COLO668 (cell line): ENCODE results near the gene RPS25.
"Not testable (repeated sequence)": the region's sequence is repeated elsewhere in the genome, so short reads cannot be mapped to it uniquely, and the experiment has no call there.

Experiments
- DNase-seq: peaks from one replicate; lab custom pipeline; 2025; ENCODE audit not compliant: unreplicated experiment; lab: John Stamatoyannopoulos, UW

The RPS25 gene

GRCh38 chr11:119017377-119017776, 766 bp downstream of the RPS25 start:
- not testable (repeated sequence) for DNase-seq

- DNase-seq = no peak
Observed at GRCh38 chr11:119016216-119017009, 1.7 kb downstream of the RPS25 start.

- no peak for DNase-seq
Observed at GRCh38 chr11:119015054-119015611, 3.0 kb downstream of the RPS25 start.

GRCh38 chr11:119014209-119014924, 3.8 kb downstream of the RPS25 start:
- DNase-seq = no peak

GRCh38 chr11:119012629-119013170, 5.4 kb downstream of the RPS25 start:
- no peak for DNase-seq

- no peak for DNase-seq
Observed at GRCh38 chr11:119011476-119012053, 6.6 kb downstream of the RPS25 start.

- no peak for DNase-seq
Observed at GRCh38 chr11:119006656-119007055, 11.5 kb downstream of the RPS25 start.

- no peak for DNase-seq
Observed at GRCh38 chr11:119000906-119001305, 17.2 kb downstream of the RPS25 start.

- DNase-seq = peak; percentile 6
Observed at GRCh38 chr11:118998822-118999221, 19.3 kb downstream of the RPS25 start.

GRCh38 chr11:118998388-118998717, 19.8 kb downstream of the RPS25 start:
- DNase-seq = peak; percentile 42

GRCh38 chr11:118997627-118998387, 20.3 kb downstream of the RPS25 start, which contains the start of gene CENATAC:
TSS of gene CENATAC (plus strand) at chr11:118998138. CDS start at chr11:118998198, 60 bp downstream.
- DNase-seq = peak; percentile 92

GRCh38 chr11:118996926-118997626, 21.1 kb downstream of the RPS25 start:
- DNase-seq = peak; percentile 34

GRCh38 chr11:118991486-118992038, 26.6 kb downstream of the RPS25 start:
- not testable (repeated sequence) for DNase-seq

GRCh38 chr11:118988280-118988679, 29.9 kb downstream of the RPS25 start:
- DNase-seq = peak; percentile 14

GRCh38 chr11:118984825-118985224, 33.3 kb downstream of the RPS25 start:
- no peak for DNase-seq

- not testable (repeated sequence) for DNase-seq
Observed at GRCh38 chr11:118984337-118984736, 33.8 kb downstream of the RPS25 start.

- DNase-seq = no peak
Observed at GRCh38 chr11:118980191-118980881, 37.8 kb downstream of the RPS25 start.

GRCh38 chr11:118979434-118979833, 38.7 kb downstream of the RPS25 start:
- DNase-seq = no peak
